HUES64 (cell line): Measurements from ENCODE around the gene C16orf90.
A peak's percentile ranks its signal among the peaks of the same experiment; 100 is the strongest.
"Not testable (repeated sequence)": the region's sequence is repeated elsewhere in the genome, so short reads cannot be mapped to it uniquely, and the experiment has no call there.

Experiments used
- H3K27ac ChIP-seq: 2 replicates; pipeline ENCODE4 v1.7.0; 2013; ENCODE audit warnings: low read depth, low read length, inconsistent platforms
- H3K27me3 ChIP-seq: 2 replicates; pipeline ENCODE4 v1.6.1; 2013; ENCODE audit warnings: mild to moderate bottlenecking, low read length; ENCODE audit not compliant: insufficient read depth
- H3K36me3 ChIP-seq: 2 replicates; pipeline ENCODE4 v1.6.1; 2013; ENCODE audit warnings: mild to moderate bottlenecking, low read length; ENCODE audit not compliant: insufficient read depth
- H3K4me1 ChIP-seq: 2 replicates; pipeline ENCODE4 v1.6.1; 2013; ENCODE audit warnings: mild to moderate bottlenecking, low read length, moderate library complexity; ENCODE audit not compliant: insufficient read depth
- H3K4me3 ChIP-seq: 2 replicates; pipeline ENCODE4 v1.5.1; 2013; ENCODE audit warnings: mild to moderate bottlenecking, low read length, moderate library complexity
- H3K9ac ChIP-seq: 2 replicates; pipeline ENCODE4 v1.6.1; 2013; ENCODE audit warnings: mild to moderate bottlenecking, low read depth, low read length
- H3K9me3 ChIP-seq: 2 replicates; pipeline ENCODE4 v1.6.1; 2013; ENCODE audit warnings: low read depth, low read length; ENCODE audit not compliant: insufficient read depth
- WGBS: fragments of 150-250, 120-280 bp; methylation state at CpG from one replicate; pipeline ENCODE4 v1.1.7; 2013; ENCODE audit warnings: missing lambda C conversion rate; 5-methylcytosine and 5-hydroxymethylcytosine counted together

The C16orf90 gene

GRCh38 chr16:3511286-3512180 is 16.2 kb upstream of the C16orf90 start:
- 94% methylated on average over 23 of the region's 23 CpGs for WGBS
- Histone ChIP-seq H3K27me3 (no peaks in the 10 kb centered on the region), H3K36me3 (peaks cover 72% of the 10 kb centered on the region)

GRCh38 chr16:3510416-3510815 is 15.1 kb upstream of the C16orf90 start:
- Histone ChIP-seq H3K4me1 (no peaks in the 10 kb centered on the region), H3K27ac (no peak overlapping the region), H3K9me3 (no peaks in the 10 kb centered on the region), H3K27me3 (no peaks in the 10 kb centered on the region), H3K36me3 (peaks cover 71% of the 10 kb centered on the region), H3K4me3 (no peak overlapping the region), H3K9ac (no peak overlapping the region)
- WGBS: 96% methylated on average over 10 of the region's 10 CpGs

More at GRCh38 chr16:3511286-3512180, 16.2 kb upstream of the C16orf90 start:
- H3K9me3 ChIP-seq: no peaks in the 10 kb centered on the region
- no peak overlapping the region for H3K9ac ChIP-seq
- H3K4me1 ChIP-seq: no peaks in the 10 kb centered on the region
- H3K27ac ChIP-seq: no peak overlapping the region
- H3K4me3 ChIP-seq: no peak overlapping the region

- Histone ChIP-seq H3K9ac (no peak overlapping the region), H3K4me1 (no peaks in the 10 kb centered on the region), H3K4me3 (no peak overlapping the region), H3K27ac (no peak overlapping the region), H3K9me3 (no peaks in the 10 kb centered on the region), H3K27me3 (no peaks in the 10 kb centered on the region), H3K36me3 (peaks cover 63% of the 10 kb centered on the region)
- WGBS: 95% methylated on average over 13 of the region's 13 CpGs
These were observed 14.2 kb upstream of the C16orf90 start for GRCh38 chr16:3509470-3509928.

- Histone ChIP-seq H3K27ac (no peak overlapping the region), H3K9ac (no peak overlapping the region), H3K4me3 (no peak overlapping the region), H3K9me3 (no peaks in the 10 kb centered on the region), H3K27me3 (no peaks in the 10 kb centered on the region), H3K4me1 (no peaks in the 10 kb centered on the region), H3K36me3 (peaks cover 56% of the 10 kb centered on the region)
- WGBS: 92% methylated on average over 7 of the region's 7 CpGs
These were observed 13.4 kb upstream of the C16orf90 start for GRCh38 chr16:3508736-3509135.

- H3K9ac ChIP-seq: no peak overlapping the region
- peaks cover 2% of the 10 kb centered on the region; the same call in 1 of the 2 replicates for H3K4me1 ChIP-seq
- no peaks in the 10 kb centered on the region for H3K27me3 ChIP-seq
- no peaks in the 10 kb centered on the region for H3K9me3 ChIP-seq
- H3K27ac ChIP-seq: no peak overlapping the region
- peaks cover 22% of the 10 kb centered on the region for H3K36me3 ChIP-seq
- 94% methylated on average over 6 of the region's 6 CpGs for WGBS
- no peak overlapping the region for H3K4me3 ChIP-seq
These were observed 8.2 kb upstream of the C16orf90 start for GRCh38 chr16:3503523-3503922.

- Histone ChIP-seq H3K9ac (peak overlapping the region; percentile 73; the same call in 1 of the 2 replicates), H3K36me3 (peaks cover 11% of the 10 kb centered on the region), H3K27ac (no peak overlapping the region), H3K4me3 (peak overlapping the region; percentile 73), H3K9me3 (no peaks in the 10 kb centered on the region), H3K4me1 (peaks cover 2% of the 10 kb centered on the region; the same call in 1 of the 2 replicates), H3K27me3 (no peaks in the 10 kb centered on the region)
- 79% methylated on average over 22 of the region's 22 CpGs for WGBS
These were observed 6.6 kb upstream of the C16orf90 start for GRCh38 chr16:3501783-3502400.

GRCh38 chr16:3501412-3501761 is 6.1 kb upstream of the C16orf90 start:
- Histone ChIP-seq H3K27ac (peak overlapping the region; percentile 73; the same call in 1 of the 2 replicates), H3K4me3 (peak overlapping the region; percentile 73), H3K36me3 (peaks cover 10% of the 10 kb centered on the region), H3K9ac (peak overlapping the region; percentile 73)
- not testable (repeated sequence) for H3K9me3 ChIP-seq, H3K27me3 ChIP-seq, H3K4me1 ChIP-seq
- WGBS: 21% methylated on average over 23 of the region's 24 CpGs

- Histone ChIP-seq H3K9me3 (no peaks in the 10 kb centered on the region), H3K27me3 (no peaks in the 10 kb centered on the region), H3K27ac (no peak overlapping the region), H3K9ac (no peak overlapping the region), H3K4me1 (peaks cover 2% of the 10 kb centered on the region; the same call in 1 of the 2 replicates), H3K36me3 (no peaks in the 10 kb centered on the region), H3K4me3 (no peak overlapping the region)
- WGBS: 95% methylated on average over 16 of the region's 16 CpGs
These were observed 3.7 kb upstream of the C16orf90 start for GRCh38 chr16:3498988-3499387.

GRCh38 chr16:3497771-3498170 is 2.5 kb upstream of the C16orf90 start:
- Histone ChIP-seq H3K4me3 (no peak overlapping the region), H3K4me1 (peaks cover 1% of the 10 kb centered on the region; the same call in 1 of the 2 replicates), H3K9me3 (no peaks in the 10 kb centered on the region), H3K27me3 (no peaks in the 10 kb centered on the region), H3K27ac (no peak overlapping the region), H3K9ac (no peak overlapping the region), H3K36me3 (no peaks in the 10 kb centered on the region)
- WGBS: 86% methylated on average over 4 of the region's 4 CpGs

GRCh38 chr16:3496386-3496785 is 1.1 kb upstream of the C16orf90 start:
- WGBS: 96% methylated on average over 30 of the region's 30 CpGs
- Histone ChIP-seq H3K4me3 (no peak overlapping the region), H3K9ac (no peak overlapping the region), H3K9me3 (no peaks in the 10 kb centered on the region), H3K27me3 (no peaks in the 10 kb centered on the region), H3K4me1 (no peaks in the 10 kb centered on the region), H3K36me3 (no peaks in the 10 kb centered on the region), H3K27ac (no peak overlapping the region)

- H3K4me1 ChIP-seq: no peaks in the 10 kb centered on the region
- H3K27me3 ChIP-seq: no peaks in the 10 kb centered on the region
- no peaks in the 10 kb centered on the region for H3K36me3 ChIP-seq
- no peak overlapping the region for H3K9ac ChIP-seq
- 93% methylated on average over 16 of the region's 16 CpGs for WGBS
- H3K9me3 ChIP-seq: no peaks in the 10 kb centered on the region
- no peak overlapping the region for H3K4me3 ChIP-seq
- H3K27ac ChIP-seq: no peak overlapping the region
These were observed 809 bp downstream of the C16orf90 start for GRCh38 chr16:3494386-3494973.
